ENCODE measurements around the gene RIN1. TPM values are rescaled to one million over a fixed set of nuclear protein-coding genes. Genes with fewer than 3 reads are reported as not detected.
"Not testable (repeated sequence)": the region's sequence is repeated elsewhere in the genome, so short reads cannot be mapped to it uniquely, and the experiment has no call there.

The RIN1 gene
- polyA plus RNA-seq, 3 donors from 2014 or later: 0.17 to 0.20 TPM; not detected in 1

GRCh38 chr11:66314561-66315497 is 21.4 kb downstream of the RIN1 start:
- no peak for DNase-seq
- Mint-ChIP-seq H3K36me3 (no peaks in the 10 kb centered on the region), H3K27me3 (ENCODE audit: low read depth in 3 of 3) (peaks cover 12 to 25% (median 17%) of the 10 kb centered on the region in 3 donors), H3K4me3 (peak overlapping the region in 2 of 5 donors; percentile 39 to 51), H3K27ac (peak overlapping the region in 2 of 6 donors; percentile 30 to 73), H3K4me1 (peaks cover 16 to 33% of the 10 kb centered on the region in 2 donors), H3K9me3 (no peaks in the 10 kb centered on the region)

GRCh38 chr11:66314186-66314501 is 22.1 kb downstream of the RIN1 start:
- H3K4me1 Mint-ChIP-seq: peaks cover 16 to 33% of the 10 kb centered on the region in 2 donors
- H3K27ac Mint-ChIP-seq: peak overlapping the region in 4 of 6 donors; percentile 44 to 62 (median 54)
- H3K36me3 Mint-ChIP-seq: no peaks in the 10 kb centered on the region
- peak overlapping the region in 4 of 5 donors; percentile 40 to 51 (median 48) for H3K4me3 Mint-ChIP-seq
- H3K27me3 Mint-ChIP-seq (ENCODE audit: low read depth in 3 of 3): peaks cover 12 to 25% (median 13%) of the 10 kb centered on the region in 3 donors
- no peaks in the 10 kb centered on the region for H3K9me3 Mint-ChIP-seq
- DNase-seq: no peak

- H3K27ac Mint-ChIP-seq: peak overlapping the region; percentile 40 to 98 (median 63)
- peaks cover 16 to 27% of the 10 kb centered on the region in 2 donors for H3K4me1 Mint-ChIP-seq
- H3K36me3 Mint-ChIP-seq: no peaks in the 10 kb centered on the region
- DNase-seq: no peak
- H3K9me3 Mint-ChIP-seq: no peaks in the 10 kb centered on the region
- H3K27me3 Mint-ChIP-seq (ENCODE audit: low read depth in 3 of 3): peaks cover 10 to 23% (median 12%) of the 10 kb centered on the region in 3 donors
- peak overlapping the region in 4 of 5 donors; percentile 88 to 96 (median 94) for H3K4me3 Mint-ChIP-seq
Measured at GRCh38 chr11:66313321-66314185, 22.7 kb downstream of the RIN1 start.

- peak; percentile 87 to 91 (median 89) for DNase-seq
Measured at GRCh38 chr11:66312549-66313320, 23.5 kb downstream of the RIN1 start.

GRCh38 chr11:66311965-66312548 is 24.2 kb downstream of the RIN1 start:
- H3K4me3 Mint-ChIP-seq: peak overlapping the region; percentile 88 to 96 (median 94)
- no peaks in the 10 kb centered on the region for H3K9me3 Mint-ChIP-seq
- H3K36me3 Mint-ChIP-seq: no peaks in the 10 kb centered on the region
- peak overlapping the region; percentile 88 to 98 (median 98) for H3K27ac Mint-ChIP-seq
- peak; percentile 96 to 97 (median 96) for DNase-seq
- H3K4me1 Mint-ChIP-seq: peaks cover 11 to 13% of the 10 kb centered on the region in 2 donors
- peaks cover 9 to 16% (median 10%) of the 10 kb centered on the region in 3 donors for H3K27me3 Mint-ChIP-seq (ENCODE audit: low read depth in 3 of 3)

More at GRCh38 chr11:66312549-66313320, 23.5 kb downstream of the RIN1 start:
- Mint-ChIP-seq H3K36me3 (no peaks in the 10 kb centered on the region), H3K27ac (peak overlapping the region; percentile 88 to 98 (median 98)), H3K9me3 (no peaks in the 10 kb centered on the region), H3K27me3 (ENCODE audit: low read depth in 3 of 3) (peaks cover 9 to 19% (median 11%) of the 10 kb centered on the region in 3 donors), H3K4me1 (peaks cover 16 to 19% of the 10 kb centered on the region in 2 donors), H3K4me3 (peak overlapping the region; percentile 88 to 96 (median 94))

- H3K27me3 Mint-ChIP-seq (ENCODE audit: low read depth in 3 of 3): peaks cover 9 to 16% (median 11%) of the 10 kb centered on the region in 3 donors
Measured at GRCh38 chr11:66311470-66311964, 24.7 kb downstream of the RIN1 start.

GRCh38 chr11:66310803-66311440 is 25.3 kb downstream of the RIN1 start:
- H3K9me3 Mint-ChIP-seq, H3K27ac Mint-ChIP-seq, H3K36me3 Mint-ChIP-seq, DNase-seq: not testable (repeated sequence)
- peaks cover 9 to 15% (median 11%) of the 10 kb centered on the region in 3 donors for H3K27me3 Mint-ChIP-seq (ENCODE audit: low read depth in 3 of 3)
- H3K4me3 Mint-ChIP-seq: peak overlapping the region in 1 of 5 donors; percentile 9
- H3K4me1 Mint-ChIP-seq: peaks cover 11 to 13% of the 10 kb centered on the region in 2 donors

More at GRCh38 chr11:66311470-66311964, 24.7 kb downstream of the RIN1 start:
- H3K9me3 Mint-ChIP-seq: no peaks in the 10 kb centered on the region
- no peak for DNase-seq
- H3K27ac Mint-ChIP-seq: peak overlapping the region; percentile 88 to 98 (median 98)
- no peaks in the 10 kb centered on the region for H3K36me3 Mint-ChIP-seq
- peaks cover 11 to 13% of the 10 kb centered on the region in 2 donors for H3K4me1 Mint-ChIP-seq
- H3K4me3 Mint-ChIP-seq: peak overlapping the region; percentile 88 to 96 (median 94)

- no peak for DNase-seq
- Mint-ChIP-seq H3K4me1 (peaks cover 11% of the 10 kb centered on the region in 2 donors), H3K4me3 (no peak overlapping the region), H3K27ac (no peak overlapping the region), H3K36me3 (no peaks in the 10 kb centered on the region), H3K27me3 (ENCODE audit: low read depth in 3 of 3) (peaks cover 8 to 11% (median 9%) of the 10 kb centered on the region in 3 donors), H3K9me3 (no peaks in the 10 kb centered on the region)
Measured at GRCh38 chr11:66310324-66310723, 25.9 kb downstream of the RIN1 start.

GRCh38 chr11:66309475-66309874 is 26.8 kb downstream of the RIN1 start:
- no peak for DNase-seq
- no peaks in the 10 kb centered on the region for H3K9me3 Mint-ChIP-seq
- no peak overlapping the region for H3K4me3 Mint-ChIP-seq
- H3K36me3 Mint-ChIP-seq: no peaks in the 10 kb centered on the region
- H3K27me3 Mint-ChIP-seq (ENCODE audit: low read depth in 3 of 3): peaks cover 7 to 12% (median 9%) of the 10 kb centered on the region in 3 donors
- H3K4me1 Mint-ChIP-seq: peaks cover 10 to 11% of the 10 kb centered on the region in 2 donors
- no peak overlapping the region for H3K27ac Mint-ChIP-seq

GRCh38 chr11:66302656-66303055 is 33.6 kb downstream of the RIN1 start:
- Mint-ChIP-seq H3K36me3 (peaks cover 0 to 3% (median 0%) of the 10 kb centered on the region in 3 donors), H3K4me1 (no peaks in the 10 kb centered on the region), H3K9me3 (no peaks in the 10 kb centered on the region), H3K27ac (no peak overlapping the region), H3K27me3 (ENCODE audit: low read depth in 3 of 3) (peaks cover 0 to 7% (median 4%) of the 10 kb centered on the region in 3 donors), H3K4me3 (no peak overlapping the region)
- no peak for DNase-seq

GRCh38 chr11:66299186-66299585 is 37.0 kb downstream of the RIN1 start:
- Mint-ChIP-seq H3K4me3 (no peak overlapping the region), H3K36me3 (peaks cover 0 to 3% (median 0%) of the 10 kb centered on the region in 3 donors), H3K27me3 (ENCODE audit: low read depth in 3 of 3) (peaks cover 1 to 4% (median 2%) of the 10 kb centered on the region in 3 donors), H3K9me3 (peaks cover 0 to 2% (median 0%) of the 10 kb centered on the region in 6 donors), H3K4me1 (no peaks in the 10 kb centered on the region), H3K27ac (no peak overlapping the region)
- no peak for DNase-seq

GRCh38 chr11:66297610-66298009 is 38.6 kb downstream of the RIN1 start:
- Mint-ChIP-seq H3K36me3 (peaks cover 0 to 3% (median under 1%) of the 10 kb centered on the region in 3 donors), H3K4me3 (no peak overlapping the region), H3K27ac (no peak overlapping the region), H3K4me1 (peaks cover 0 to 4% of the 10 kb centered on the region in 2 donors), H3K9me3 (peaks cover 0 to 2% (median 0%) of the 10 kb centered on the region in 6 donors), H3K27me3 (ENCODE audit: low read depth in 3 of 3) (peaks cover 4 to 7% (median 6%) of the 10 kb centered on the region in 3 donors)
- no peak for DNase-seq

Measured in immature natural killer cell (primary cell).